Measurements from ENCODE around the gene ZFP90. TPM values are rescaled to one million over a fixed set of nuclear protein-coding genes. Genes with fewer than 3 reads are reported as not detected.

ZFP90 gene
- total and polyA plus RNA-seq, 7 donors, result 6.9 to 14.0 (median 10.8) TPM

DNA sequence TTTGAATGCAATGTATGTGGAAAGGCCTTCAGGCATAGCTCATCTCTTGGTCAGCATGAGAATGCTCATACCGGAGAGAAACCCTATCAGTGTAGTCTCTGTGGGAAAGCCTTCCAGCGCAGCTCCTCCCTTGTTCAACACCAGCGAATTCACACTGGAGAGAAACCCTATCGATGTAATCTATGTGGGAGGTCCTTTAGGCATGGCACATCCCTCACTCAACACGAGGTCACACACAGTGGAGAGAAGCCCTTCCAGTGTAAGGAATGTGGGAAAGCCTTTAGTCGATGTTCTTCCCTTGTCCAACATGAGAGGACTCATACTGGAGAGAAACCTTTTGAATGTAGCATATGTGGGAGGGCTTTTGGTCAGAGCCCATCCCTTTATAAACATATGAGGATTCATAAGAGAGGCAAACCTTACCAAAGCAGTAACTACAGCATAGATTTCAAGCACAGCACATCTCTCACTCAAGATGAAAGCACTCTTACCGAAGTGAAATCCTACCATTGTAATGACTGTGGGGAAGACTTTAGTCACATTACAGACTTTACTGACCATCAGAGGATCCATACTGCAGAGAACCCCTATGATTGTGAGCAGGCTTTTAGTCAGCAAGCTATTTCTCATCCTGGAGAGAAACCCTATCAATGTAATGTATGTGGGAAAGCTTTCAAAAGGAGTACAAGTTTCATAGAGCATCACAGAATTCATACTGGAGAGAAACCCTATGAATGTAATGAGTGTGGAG is 24.7 kb downstream of the ZFP90 start:
- peaks cover 22 to 49% of the 10 kb centered on the region in 2 donors for H3K36me3 ChIP-seq (ENCODE audit: insufficient read depth in 1 of 2, low read depth in 1 of 2)

DNA sequence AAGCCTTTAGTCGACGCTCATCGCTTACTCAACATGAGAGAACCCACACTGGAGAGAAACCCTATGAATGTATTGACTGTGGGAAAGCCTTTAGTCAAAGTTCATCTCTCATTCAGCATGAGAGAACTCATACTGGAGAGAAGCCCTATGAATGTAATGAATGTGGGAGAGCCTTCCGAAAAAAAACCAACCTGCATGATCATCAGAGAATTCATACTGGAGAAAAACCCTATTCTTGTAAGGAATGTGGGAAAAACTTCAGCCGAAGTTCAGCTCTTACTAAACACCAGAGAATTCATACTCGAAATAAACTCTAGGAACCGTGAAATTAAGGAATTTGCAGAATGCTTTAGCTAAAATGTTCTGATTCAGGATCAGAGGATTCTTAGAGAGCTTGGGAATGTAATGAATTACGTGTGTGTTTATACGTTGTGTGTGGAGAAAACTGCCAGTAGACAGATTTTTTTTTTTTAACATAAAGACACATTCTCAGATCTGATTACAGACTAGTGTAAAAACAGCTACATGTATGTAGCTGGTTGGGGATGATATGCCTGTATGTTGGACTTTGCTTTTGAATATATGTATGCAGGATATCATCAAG is 25.4 kb downstream of the ZFP90 start:
- TF ChIP-seq, protein P1, sequence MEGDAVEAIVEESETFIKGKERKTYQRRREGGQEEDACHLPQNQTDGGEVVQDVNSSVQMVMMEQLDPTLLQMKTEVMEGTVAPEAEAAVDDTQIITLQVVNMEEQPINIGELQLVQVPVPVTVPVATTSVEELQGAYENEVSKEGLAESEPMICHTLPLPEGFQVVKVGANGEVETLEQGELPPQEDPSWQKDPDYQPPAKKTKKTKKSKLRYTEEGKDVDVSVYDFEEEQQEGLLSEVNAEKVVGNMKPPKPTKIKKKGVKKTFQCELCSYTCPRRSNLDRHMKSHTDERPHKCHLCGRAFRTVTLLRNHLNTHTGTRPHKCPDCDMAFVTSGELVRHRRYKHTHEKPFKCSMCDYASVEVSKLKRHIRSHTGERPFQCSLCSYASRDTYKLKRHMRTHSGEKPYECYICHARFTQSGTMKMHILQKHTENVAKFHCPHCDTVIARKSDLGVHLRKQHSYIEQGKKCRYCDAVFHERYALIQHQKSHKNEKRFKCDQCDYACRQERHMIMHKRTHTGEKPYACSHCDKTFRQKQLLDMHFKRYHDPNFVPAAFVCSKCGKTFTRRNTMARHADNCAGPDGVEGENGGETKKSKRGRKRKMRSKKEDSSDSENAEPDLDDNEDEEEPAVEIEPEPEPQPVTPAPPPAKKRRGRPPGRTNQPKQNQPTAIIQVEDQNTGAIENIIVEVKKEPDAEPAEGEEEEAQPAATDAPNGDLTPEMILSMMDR (IDR thresholded peaks at IDR 0.05), result no peak
- intact Hi-C loops (cut with DNase I), result no loop called here
- Histone ChIP-seq H3K4me1 (no peaks in the 10 kb centered on the region), H3K9me3 (peaks cover 95% of the 10 kb centered on the region), H3K27me3 (ENCODE audit: insufficient read depth in 3 of 3, low read length in 2 of 3) (no peaks in the 10 kb centered on the region), H3K27ac (no peak overlapping the region), H3K36me3 (ENCODE audit: insufficient read depth in 1 of 2, low read depth in 1 of 2) (peaks cover 18 to 42% of the 10 kb centered on the region in 2 donors), H3K4me3 (no peak overlapping the region)
- no peak for ATAC-seq
- no peak for DNase-seq
- 94 to 97% (median 96%) methylated on average over 9 of the region's 9 CpGs for WGBS, 3 donors

More for the DNA sequence above, 24.7 kb downstream of the ZFP90 start:
- H3K27ac ChIP-seq, result no peak overlapping the region
- TF ChIP-seq, protein P1 (IDR thresholded peaks at IDR 0.05), result no peak
- DNase-seq, result no peak
- no peak overlapping the region for H3K4me3 ChIP-seq
- peaks cover 95% of the 10 kb centered on the region for H3K9me3 ChIP-seq
- no peak for ATAC-seq
- no peaks in the 10 kb centered on the region for H3K27me3 ChIP-seq (ENCODE audit: insufficient read depth in 3 of 3, low read length in 2 of 3)
- H3K4me1 ChIP-seq, result no peaks in the 10 kb centered on the region
- 98 to 100% (median 99%) methylated on average over 7 of the region's 7 CpGs for WGBS, 3 donors
- intact Hi-C loops (cut with DNase I), result no loop called here

DNA sequence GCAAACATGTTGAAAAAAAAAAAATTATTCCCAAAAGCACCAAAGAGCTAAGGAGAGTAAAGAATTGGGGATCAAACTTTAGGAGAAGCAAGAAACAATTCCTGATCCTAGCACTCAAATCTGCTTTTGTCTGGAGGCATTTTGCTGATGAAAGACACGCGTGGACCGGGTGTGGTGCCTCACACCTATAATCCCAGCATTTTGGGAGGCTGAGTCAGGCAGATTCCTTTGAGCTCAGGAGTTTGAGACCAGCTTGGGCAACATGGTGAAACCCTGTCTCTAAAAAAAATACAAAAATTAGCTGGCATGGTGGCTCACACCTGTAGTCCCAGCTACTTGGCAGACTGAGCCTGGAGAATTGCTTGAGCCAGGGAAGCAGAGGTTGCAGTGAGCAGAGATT is 35.4 kb downstream of the ZFP90 start:
- TF ChIP-seq, protein P1 (IDR thresholded peaks at IDR 0.05), result no peak
- intact Hi-C loops (cut with DNase I), result no loop called here
- Histone ChIP-seq H3K27ac (no peak overlapping the region), H3K4me3 (no peak overlapping the region), H3K36me3 (ENCODE audit: insufficient read depth in 1 of 2, low read depth in 1 of 2) (peaks cover 0 to 6% of the 10 kb centered on the region in 2 donors), H3K9me3 (peaks cover 81% of the 10 kb centered on the region), H3K4me1 (no peaks in the 10 kb centered on the region), H3K27me3 (ENCODE audit: insufficient read depth in 3 of 3, low read length in 2 of 3) (peaks cover 0 to 2% (median 0%) of the 10 kb centered on the region in 3 donors)
- 81 to 98% (median 96%) methylated on average over 3 of the region's 3 CpGs for WGBS, 3 donors
- ATAC-seq (no peak), DNase-seq (no peak)

DNA sequence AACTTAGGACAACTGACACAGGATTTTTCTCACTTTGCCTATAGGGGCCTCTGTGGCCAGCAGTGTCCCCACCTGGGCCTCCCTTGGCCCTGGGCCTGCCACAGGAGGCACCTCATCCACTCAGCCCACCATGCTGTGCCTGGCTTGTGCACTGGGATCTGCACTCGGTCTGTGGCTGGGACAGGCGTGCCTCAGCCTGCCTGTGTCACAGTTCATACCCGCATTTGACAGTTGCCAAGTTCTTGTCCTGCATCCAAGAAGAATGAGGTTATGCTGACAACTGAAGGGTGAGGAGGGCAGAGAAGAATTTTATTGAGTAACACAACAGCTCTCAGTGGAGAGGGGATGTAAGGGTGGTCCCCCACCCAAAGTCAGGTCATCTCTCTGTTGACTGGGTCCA is 36.0 kb downstream of the ZFP90 start:
- Histone ChIP-seq H3K4me3 (no peak overlapping the region), H3K4me1 (no peaks in the 10 kb centered on the region), H3K9me3 (peaks cover 80% of the 10 kb centered on the region), H3K27ac (no peak overlapping the region), H3K36me3 (ENCODE audit: insufficient read depth in 1 of 2, low read depth in 1 of 2) (peaks cover 0 to 11% of the 10 kb centered on the region in 2 donors), H3K27me3 (ENCODE audit: insufficient read depth in 3 of 3, low read length in 2 of 3) (peaks cover 0 to 2% (median 0%) of the 10 kb centered on the region in 3 donors)
- ATAC-seq (no peak), DNase-seq (no peak)
- WGBS, 3 donors, result 98 to 100% (median 98%) methylated on average over 3 of the region's 3 CpGs
- TF ChIP-seq, protein P1 (IDR thresholded peaks at IDR 0.05), result no peak
- intact Hi-C loops (cut with DNase I), result no loop called here
